GM13977 (cell line): ENCODE measurements around the gene OGFRL1.

ENCODE experiments used
- DNase-seq: peaks from one replicate; pipeline ENCODE4 v3.0.0; 2012; ENCODE audit warnings: low spot score
- CTCF ChIP-seq: IDR thresholded peaks from 2 replicates; pipeline ENCODE4 v1.5.1; 2012; ENCODE audit warnings: mild to moderate bottlenecking, control low read depth; ENCODE audit not compliant: insufficient read depth; ENCODE audit errors: extremely low read depth, missing control alignments
- in situ Hi-C: fragments of 300-500 bp; cut with MboI; formaldehyde crosslinking; loops from one replicate; pipeline ENCODE4 v1.12.0; 2022; ENCODE audit warnings: low sequenced_read_pairs, low pct_unique_long_range_greater_than_20kb, mixed read lengths, inconsistent platforms; ENCODE audit not compliant: unreplicated experiment

Gene OGFRL1

GRCh38 chr6:71288228-71289038, at the start of gene OGFRL1:
Gene OGFRL1, plus strand, starts transcription at chr6:71288811. Its CDS starts 126 bp downstream, at chr6:71288937.
- peak; percentile 87 for DNase-seq
- in situ Hi-C loops, result no loop called here
- TF ChIP-seq CTCF, result no peak

GRCh38 chr6:71239694-71240093, 48.9 kb upstream of the OGFRL1 start:
- no peak for TF ChIP-seq CTCF
- no peak for DNase-seq
- in situ Hi-C loops, result no loop called here

GRCh38 chr6:71245265-71246049, 43.2 kb upstream of the OGFRL1 start:
- no peak for TF ChIP-seq CTCF
- in situ Hi-C loops, result no loop called here
- no peak for DNase-seq

- no peak for DNase-seq
- in situ Hi-C loops, result no loop called here
- no peak for TF ChIP-seq CTCF
These were observed 42.0 kb upstream of the OGFRL1 start for GRCh38 chr6:71246596-71246995.

GRCh38 chr6:71248306-71248765, 40.3 kb upstream of the OGFRL1 start:
- in situ Hi-C loops, result no loop called here
- TF ChIP-seq CTCF, result no peak
- DNase-seq, result no peak

- in situ Hi-C loops, result no loop called here
- no peak for DNase-seq
- TF ChIP-seq CTCF, result no peak
These were observed 39.6 kb upstream of the OGFRL1 start for GRCh38 chr6:71248878-71249544.
